Endodermal cell (in vitro differentiated cells): ENCODE measurements around the gene HDDC3. TPM values are rescaled to one million over a fixed set of nuclear protein-coding genes. Genes with fewer than 3 reads are reported as not detected.

ENCODE experiments used
- DNase-seq: peaks from one replicate; pipeline ENCODE4 v3.0.0-alpha.2; 2017
- H3K27ac ChIP-seq: 2 replicates; pipeline ENCODE4 v1.5.1; 2013; ENCODE audit warnings: mild to moderate bottlenecking, low read depth, low read length, moderate library complexity
- H3K27me3 ChIP-seq: 2 replicates; pipeline ENCODE4 v1.6.1; 2013; ENCODE audit warnings: mild to moderate bottlenecking, low read length, moderate library complexity; ENCODE audit not compliant: insufficient read depth, control insufficient read depth, poor library complexity, severe bottlenecking
- H3K36me3 ChIP-seq: 2 replicates; pipeline ENCODE4 v1.7.0; 2013; ENCODE audit warnings: mild to moderate bottlenecking, low read length, moderate library complexity; ENCODE audit not compliant: control insufficient read depth, insufficient read depth
- H3K4me1 ChIP-seq: one replicate; pipeline ENCODE4 v1.7.0; 2013; ENCODE audit warnings: low read length; ENCODE audit not compliant: control insufficient read depth, insufficient read depth
- H3K4me3 ChIP-seq: 2 replicates; pipeline ENCODE4 v1.5.1; 2013; ENCODE audit warnings: mild to moderate bottlenecking, low read length, moderate library complexity
- H3K9ac ChIP-seq: 2 replicates; pipeline ENCODE4 v1.6.1; 2013; ENCODE audit warnings: mild to moderate bottlenecking, low read length, moderate library complexity; ENCODE audit not compliant: poor library complexity, severe bottlenecking; ENCODE audit errors: extremely low read depth
- H3K9me3 ChIP-seq: 2 replicates; pipeline ENCODE4 v1.6.1; 2013; ENCODE audit warnings: mild to moderate bottlenecking, low read length, moderate library complexity; ENCODE audit not compliant: control insufficient read depth
- H3K27ac Mint-ChIP-seq: 2 replicates; pipeline ENCODE4 v1.8.0; 2020; ENCODE audit warnings: mixed read lengths
- H3K27me3 Mint-ChIP-seq: 2 replicates; pipeline ENCODE4 v1.8.0; 2021; ENCODE audit warnings: mild to moderate bottlenecking, mixed read lengths; ENCODE audit not compliant: insufficient read depth
- H3K36me3 Mint-ChIP-seq: 2 replicates; pipeline ENCODE4 v1.8.0; 2020; ENCODE audit warnings: low read depth, mixed read lengths
- H3K4me1 Mint-ChIP-seq: 2 replicates; pipeline ENCODE4 v1.8.0; 2020; ENCODE audit warnings: mixed read lengths
- H3K4me3 Mint-ChIP-seq: 2 replicates; pipeline ENCODE4 v1.8.0; 2020; ENCODE audit warnings: mild to moderate bottlenecking, moderate library complexity, mixed read lengths
- H3K9me3 Mint-ChIP-seq: 2 replicates; pipeline ENCODE4 v1.8.0; 2020; ENCODE audit warnings: mild to moderate bottlenecking, mixed read lengths
- CTCF ChIP-seq: fragments of 200-600 bp; sonication (generic); conservative IDR thresholded peaks from 2 replicates; pipeline ENCODE4 v1.5.0; 2021; ENCODE audit warnings: antibody characterized with exemption, mild to moderate bottlenecking
- WGBS, 2 experiments: methylation state at CpG; one replicate each; pipeline versions ENCODE4 v1.1.5 to v1.1.7; 2013; ENCODE audit warnings: missing lambda C conversion rate in 2 of 2, mixed read lengths in 1 of 2; ENCODE audit not compliant: insufficient coverage in 1 of 2, insufficient read length in 1 of 2; 5-methylcytosine and 5-hydroxymethylcytosine counted together
- total RNA-seq, 2 donors: library from RNA; stranded (reverse); fragmentation: NEBNext Ultra II Directional in 1 of 2; extraction: Animal tissue kit (Norgen Biotek cat#: 25700) in 1 of 2; gene quantifications; 2 replicates in 1 of 2; 3 replicates in 1 of 2; pipeline ENCODE4 v1.2.1, GENCODE V29; 2021

HDDC3 gene
- total RNA-seq, 2 donors from 2014 or later: 15.3 to 21.5 TPM

- no peak overlapping the region for H3K27ac Mint-ChIP-seq
- WGBS, 2 experiments: 87 to 95% methylated on average over 4 to 31 of the region's 31 CpGs
Measured at GRCh38 chr15:90889736-90890456, 42.5 kb downstream of the HDDC3 start.

GRCh38 chr15:90889313-90889730, 43.0 kb downstream of the HDDC3 start:
- Histone ChIP-seq H3K4me1 (peaks cover 9% of the 10 kb centered on the region), H3K9ac (no peak overlapping the region), H3K36me3 (peaks cover 6% of the 10 kb centered on the region), H3K27ac (no peak overlapping the region), H3K4me3 (no peak overlapping the region), H3K27me3 (no peaks in the 10 kb centered on the region), H3K9me3 (no peaks in the 10 kb centered on the region)
- Mint-ChIP-seq H3K27ac (no peak overlapping the region), H3K27me3 (no peaks in the 10 kb centered on the region), H3K9me3 (no peaks in the 10 kb centered on the region), H3K4me3 (no peak overlapping the region), H3K4me1 (peaks cover 10% of the 10 kb centered on the region), H3K36me3 (peaks cover 28% of the 10 kb centered on the region)
- DNase-seq: no peak
- WGBS, 2 experiments: 92 to 95% methylated on average over 13 to 18 of the region's 18 CpGs
- no peak for TF ChIP-seq CTCF

More at GRCh38 chr15:90889736-90890456, 42.5 kb downstream of the HDDC3 start:
- no peak overlapping the region for H3K4me3 Mint-ChIP-seq
- no peak for TF ChIP-seq CTCF
- DNase-seq: no peak
- no peaks in the 10 kb centered on the region for H3K9me3 Mint-ChIP-seq
- H3K36me3 ChIP-seq: peaks cover 6% of the 10 kb centered on the region
- no peak overlapping the region for H3K27ac ChIP-seq
- peaks cover 9% of the 10 kb centered on the region for H3K4me1 Mint-ChIP-seq
- H3K27me3 Mint-ChIP-seq: no peaks in the 10 kb centered on the region
- no peak overlapping the region for H3K4me3 ChIP-seq
- H3K36me3 Mint-ChIP-seq: peaks cover 32% of the 10 kb centered on the region
- no peak overlapping the region for H3K9ac ChIP-seq
- H3K27me3 ChIP-seq: no peaks in the 10 kb centered on the region
- no peaks in the 10 kb centered on the region for H3K9me3 ChIP-seq
- peaks cover 8% of the 10 kb centered on the region for H3K4me1 ChIP-seq

GRCh38 chr15:90887037-90887481, 45.3 kb downstream of the HDDC3 start:
- no peak overlapping the region for H3K27ac Mint-ChIP-seq
- Histone ChIP-seq H3K9me3 (no peaks in the 10 kb centered on the region), H3K9ac (no peak overlapping the region), H3K36me3 (no peaks in the 10 kb centered on the region), H3K27me3 (no peaks in the 10 kb centered on the region), H3K4me3 (no peak overlapping the region), H3K4me1 (peaks cover 15% of the 10 kb centered on the region), H3K27ac (no peak overlapping the region)
- H3K9me3 Mint-ChIP-seq: no peaks in the 10 kb centered on the region
- 95 to 98% methylated on average over 10 to 13 of the region's 13 CpGs for WGBS, 2 experiments
- H3K4me3 Mint-ChIP-seq: no peak overlapping the region
- DNase-seq: no peak
- peaks cover 13% of the 10 kb centered on the region for H3K36me3 Mint-ChIP-seq
- TF ChIP-seq CTCF: no peak
- H3K27me3 Mint-ChIP-seq: no peaks in the 10 kb centered on the region
- H3K4me1 Mint-ChIP-seq: peaks cover 19% of the 10 kb centered on the region
